H9 (cell line): ENCODE data around the gene ABCF2. TPM values are rescaled to one million over a fixed set of nuclear protein-coding genes. Genes with fewer than 3 reads are reported as not detected.

ENCODE experiments used
- DNase-seq: peaks from one replicate; pipeline ENCODE4 v3.0.0-alpha.2; 2017
- H2AFZ ChIP-seq: one replicate; pipeline ENCODE4 v1.6.1; 2013; ENCODE audit warnings: mild to moderate bottlenecking, low read length, control low read depth, moderate library complexity
- H2AK5ac ChIP-seq: 2 replicates; pipeline ENCODE4 v1.6.1; 2013; ENCODE audit warnings: low read length, control low read depth, mixed read lengths; ENCODE audit not compliant: insufficient read length
- H2BK120ac ChIP-seq: one replicate; pipeline ENCODE4 v1.6.1; 2013; ENCODE audit warnings: low read depth, mild to moderate bottlenecking, low read length, control low read depth, inconsistent platforms; ENCODE audit not compliant: poor library complexity, severe bottlenecking
- H2BK12ac ChIP-seq: 2 replicates; pipeline ENCODE4 v1.6.1; 2013; ENCODE audit warnings: low read length, control low read depth, mixed read lengths, low read depth; ENCODE audit not compliant: insufficient read length
- H2BK15ac ChIP-seq: 2 replicates; pipeline ENCODE4 v1.6.1; 2013; ENCODE audit warnings: low read depth, low read length, control low read depth
- H2BK20ac ChIP-seq: one replicate; pipeline ENCODE4 v1.6.1; 2013; ENCODE audit warnings: low read depth, mild to moderate bottlenecking, low read length, control low read depth, inconsistent platforms; ENCODE audit not compliant: poor library complexity, severe bottlenecking
- H2BK5ac ChIP-seq: 2 replicates; pipeline ENCODE4 v1.6.1; 2013; ENCODE audit warnings: low read length, control low read depth, mixed read lengths; ENCODE audit not compliant: insufficient read length
- H3K14ac ChIP-seq: 2 replicates; pipeline ENCODE4 v1.6.1; 2013; ENCODE audit warnings: low read length, control low read depth; ENCODE audit not compliant: insufficient read depth
- H3K18ac ChIP-seq: 2 replicates; pipeline ENCODE4 v1.6.1; 2013; ENCODE audit warnings: low read depth, mild to moderate bottlenecking, mixed read lengths, low read length, control low read depth; ENCODE audit not compliant: insufficient read length
- H3K23ac ChIP-seq: 2 replicates; pipeline ENCODE4 v1.6.1; 2013; ENCODE audit warnings: low read length, control low read depth, mixed read lengths, low read depth; ENCODE audit not compliant: insufficient read length
- H3K23me2 ChIP-seq: 2 replicates; pipeline ENCODE4 v1.6.1; 2013; ENCODE audit warnings: low read depth, mild to moderate bottlenecking, mixed read lengths, low read length, control low read depth; ENCODE audit not compliant: insufficient read length, poor library complexity, severe bottlenecking
- H3K27ac ChIP-seq: 2 replicates; pipeline ENCODE4 v1.5.1; 2013; ENCODE audit warnings: low read length, control low read depth, mixed read lengths, low read depth; ENCODE audit not compliant: insufficient read length
- H3K27me3 ChIP-seq: 2 replicates; pipeline ENCODE4 v1.6.1; 2013; ENCODE audit warnings: low read length, control low read depth, inconsistent platforms; ENCODE audit not compliant: insufficient read depth
- H3K4ac ChIP-seq: 2 replicates; pipeline ENCODE4 v1.6.1; 2013; ENCODE audit warnings: low read depth, mild to moderate bottlenecking, control low read depth, inconsistent platforms, low read length, moderate library complexity
- H3K4me1 ChIP-seq: 2 replicates; pipeline ENCODE4 v1.6.1; 2013; ENCODE audit warnings: low read length, control low read depth, inconsistent platforms; ENCODE audit not compliant: insufficient read depth
- H3K4me2 ChIP-seq: 2 replicates; pipeline ENCODE4 v1.6.1; 2013; ENCODE audit warnings: low read length, control low read depth, mixed read lengths; ENCODE audit not compliant: insufficient read length, insufficient read depth
- H3K56ac ChIP-seq: 2 replicates; pipeline ENCODE4 v1.6.1; 2013; ENCODE audit warnings: low read depth, mild to moderate bottlenecking, mixed read lengths, low read length, control low read depth; ENCODE audit not compliant: insufficient read length
- H3K79me1 ChIP-seq: 2 replicates; pipeline ENCODE4 v1.6.1; 2013; ENCODE audit warnings: low read depth, mild to moderate bottlenecking, moderate library complexity, low read length, control low read depth, inconsistent platforms; ENCODE audit not compliant: insufficient read depth, poor library complexity, severe bottlenecking
- H3K79me2 ChIP-seq: 2 replicates; pipeline ENCODE4 v1.6.1; 2013; ENCODE audit warnings: low read length, control low read depth, inconsistent platforms; ENCODE audit not compliant: insufficient read depth
- H3K9ac ChIP-seq: 2 replicates; pipeline ENCODE4 v1.6.1; 2013; ENCODE audit warnings: low read length, control low read depth, mixed read lengths; ENCODE audit not compliant: insufficient read length; ENCODE audit errors: extremely low read depth
- H3K9me3 ChIP-seq: one replicate; pipeline ENCODE4 v1.6.1; 2013; ENCODE audit warnings: low read depth, low read length, inconsistent platforms; ENCODE audit not compliant: control insufficient read depth
- H3T11ph ChIP-seq: one replicate; pipeline ENCODE4 v1.6.1; 2013; ENCODE audit warnings: mild to moderate bottlenecking, low read length, control low read depth, inconsistent platforms
- H4K20me1 ChIP-seq: one replicate; pipeline ENCODE4 v1.6.1; 2013; ENCODE audit not compliant: control insufficient read depth, insufficient read length, insufficient read depth
- H4K5ac ChIP-seq: 2 replicates; pipeline ENCODE4 v1.6.1; 2013; ENCODE audit warnings: low read depth, mild to moderate bottlenecking, mixed read lengths, low read length, control low read depth; ENCODE audit not compliant: insufficient read length
- H4K8ac ChIP-seq: replicated peaks from 2 replicates; pipeline ENCODE4 v1.6.1; 2013; ENCODE audit warnings: low read length, control low read depth, mixed read lengths, low read depth; ENCODE audit not compliant: insufficient read length
- H4K91ac ChIP-seq: 2 replicates; pipeline ENCODE4 v1.6.1; 2013; ENCODE audit warnings: low read depth, mild to moderate bottlenecking, moderate library complexity, mixed read lengths, low read length, control low read depth; ENCODE audit not compliant: insufficient read length
- H3K27ac Mint-ChIP-seq, 3 experiments: 2 replicates in 2 of 3; 3 replicates in 1 of 3; pipeline ENCODE4 v1.8.0; 2020 to 2021; ENCODE audit warnings: mixed read lengths in 3 of 3, mild to moderate bottlenecking in 1 of 3, moderate library complexity in 1 of 3
- H3K27me3 Mint-ChIP-seq: 2 replicates; pipeline ENCODE4 v1.8.0; 2021; ENCODE audit warnings: low read depth, mild to moderate bottlenecking, moderate library complexity, mixed read lengths
- H3K36me3 Mint-ChIP-seq, 3 experiments: 2 replicates in 2 of 3; 3 replicates in 1 of 3; pipeline ENCODE4 v1.8.0; 2020 to 2021; ENCODE audit warnings: low read depth in 3 of 3, mixed read lengths in 3 of 3; ENCODE audit not compliant: insufficient read depth in 1 of 3
- H3K4me1 Mint-ChIP-seq, 2 experiments: 2 replicates each; pipeline ENCODE4 v1.8.0; 2020; ENCODE audit warnings: mixed read lengths in 2 of 2
- H3K4me3 Mint-ChIP-seq, 2 experiments: 2 replicates in 1 of 2; 3 replicates in 1 of 2; pipeline ENCODE4 v1.8.0; 2020 to 2021; ENCODE audit warnings: mild to moderate bottlenecking in 2 of 2, mixed read lengths in 2 of 2, moderate library complexity in 1 of 2
- H3K9me3 Mint-ChIP-seq, 2 experiments: 2 replicates in 1 of 2; 3 replicates in 1 of 2; pipeline ENCODE4 v1.8.0; 2020; ENCODE audit warnings: mild to moderate bottlenecking in 2 of 2, mixed read lengths in 2 of 2, moderate library complexity in 1 of 2
- CTCF ChIP-seq: fragments of 200-600 bp; sonication (generic); conservative IDR thresholded peaks from 3 replicates; pipeline ENCODE4 v1.8.0; 2021; ENCODE audit warnings: antibody characterized with exemption, mild to moderate bottlenecking
- WGBS: extraction: QIAGEN DNeasy Blood & Tissue Kit; methylation state at CpG from one replicate; pipeline ENCODE4 v1.1.7; 2013; ENCODE audit warnings: missing lambda C conversion rate, low lambda C conversion rate, mixed read lengths; ENCODE audit not compliant: insufficient read length; ENCODE audit errors: extremely low coverage; 5-methylcytosine and 5-hydroxymethylcytosine counted together
- total RNA-seq: library from RNA; stranded (reverse); gene quantifications from 2 replicates; pipeline ENCODE4 v1.2.1, GENCODE V29; 2021

Gene ABCF2
- total RNA-seq, 1 experiment from 2014 or later, result 70.1 TPM

GRCh38 chr7:151204383-151205032 lies 22.5 kb downstream of the ABCF2 start:
- no peak for TF ChIP-seq CTCF
- Histone ChIP-seq H3K27me3 (no peaks in the 10 kb centered on the region), H3K9ac (no peak overlapping the region), H3K18ac (no peak overlapping the region), H4K8ac (no peak overlapping the region), H3K9me3 (no peaks in the 10 kb centered on the region), H3K23ac (no peak overlapping the region), H3K27ac (no peak overlapping the region), H2BK20ac (no peak overlapping the region), H2AK5ac (no peak overlapping the region), H3K79me2 (no peaks in the 10 kb centered on the region), H2BK15ac (no peak overlapping the region), H3T11ph (no peak overlapping the region), H3K23me2 (no peaks in the 10 kb centered on the region), H4K5ac (no peak overlapping the region), H3K79me1 (no peaks in the 10 kb centered on the region), H3K56ac (no peak overlapping the region), H4K20me1 (peaks cover 3% of the 10 kb centered on the region), H3K4ac (no peak overlapping the region), H2BK5ac (no peak overlapping the region), H3K14ac (no peak overlapping the region; the same call in 1 of the 2 replicates), H2AFZ (no peak overlapping the region), H4K91ac (no peak overlapping the region), H3K4me2 (no peak overlapping the region), H3K4me1 (no peaks in the 10 kb centered on the region; the same call in 1 of the 2 replicates), H2BK12ac (no peak overlapping the region), H2BK120ac (no peak overlapping the region)
- DNase-seq, result no peak
- H3K36me3 Mint-ChIP-seq, result no peaks in the 10 kb centered on the region; a peak in 1 of 7 replicates
- peaks cover 51% of the 10 kb centered on the region for H3K27me3 Mint-ChIP-seq
- no peak overlapping the region for H3K27ac Mint-ChIP-seq
- H3K9me3 Mint-ChIP-seq, result no peaks in the 10 kb centered on the region
- no CpG with 5 or more reads among the region's 48 CpGs for WGBS
- H3K4me1 Mint-ChIP-seq, result peaks cover under 1 to 2% of the 10 kb centered on the region in 2 experiments
- H3K4me3 Mint-ChIP-seq, result no peak overlapping the region
